HAP-1 (cell line): ENCODE results near the gene MYO16.

ENCODE experiments used
- DNase-seq, 2 experiments: peaks; one replicate each; pipeline ENCODE4 v3.0.0-alpha.2; 2016 to 2020; ENCODE audit warnings: low spot score in 2 of 2
- H3K27me3 ChIP-seq: fragments of 250-450 bp; sonication (Bioruptor Pico); 2 replicates; pipeline ENCODE4 v1.5.1; 2020; ENCODE audit warnings: low read depth, mild to moderate bottlenecking, moderate library complexity
- H3K36me3 ChIP-seq: fragments of 250-450 bp; sonication (Bioruptor Pico); replicated peaks from 2 replicates; pipeline ENCODE4 v1.5.1; 2020; ENCODE audit warnings: mild to moderate bottlenecking
- H3K4me1 ChIP-seq: fragments of 250-450 bp; sonication (Bioruptor Pico); 2 replicates; pipeline ENCODE4 v1.5.1; 2020; ENCODE audit warnings: mild to moderate bottlenecking
- H3K4me3 ChIP-seq: fragments of 250-450 bp; sonication (Bioruptor Pico); 2 replicates; pipeline ENCODE4 v1.5.1; 2020; ENCODE audit warnings: mild to moderate bottlenecking, moderate library complexity
- H3K9me3 ChIP-seq: fragments of 250-450 bp; sonication (Bioruptor Pico); 2 replicates; pipeline ENCODE4 v1.5.1; 2020; ENCODE audit warnings: mild to moderate bottlenecking, moderate library complexity
- in situ Hi-C: fragments of 300-500 bp; cut with MboI; formaldehyde crosslinking; loops from 3 replicates; pipeline ENCODE4 v1.14.3; 2020; ENCODE audit warnings: low sequenced_read_pairs, inconsistent platforms, mixed read lengths

MYO16 gene

GRCh38 chr13:108629181-108629752, at the start of gene MYO16:
Gene MYO16, plus strand, starts transcription at chr13:108629611. Its CDS starts 234 bp downstream, at chr13:108629845.
- Histone ChIP-seq H3K4me1 (no peaks in the 10 kb centered on the region), H3K4me3 (no peak within 1 kb of the TSS), H3K27me3 (no peaks in the 10 kb centered on the region), H3K9me3 (no peaks in the 10 kb centered on the region), H3K36me3 (no peaks in the 10 kb centered on the region)
- no peak for DNase-seq
- in situ Hi-C loops, result no loop called here

GRCh38 chr13:108586826-108587225, 42.6 kb upstream of the MYO16 start:
- in situ Hi-C loops, result no loop called here
- H3K4me1 ChIP-seq, result no peaks in the 10 kb centered on the region
- no peak overlapping the region for H3K4me3 ChIP-seq
- H3K9me3 ChIP-seq, result no peaks in the 10 kb centered on the region
- H3K36me3 ChIP-seq, result no peaks in the 10 kb centered on the region
- no peaks in the 10 kb centered on the region for H3K27me3 ChIP-seq
- no peak for DNase-seq

- DNase-seq, result no peak
- Histone ChIP-seq H3K36me3 (no peaks in the 10 kb centered on the region), H3K4me3 (no peak overlapping the region), H3K9me3 (no peaks in the 10 kb centered on the region), H3K27me3 (no peaks in the 10 kb centered on the region), H3K4me1 (no peaks in the 10 kb centered on the region)
- in situ Hi-C loops, result no loop called here
Observed at GRCh38 chr13:108588516-108588915, 40.9 kb upstream of the MYO16 start.

GRCh38 chr13:108594153-108594552, 35.3 kb upstream of the MYO16 start:
- Histone ChIP-seq H3K4me1 (no peaks in the 10 kb centered on the region), H3K9me3 (no peaks in the 10 kb centered on the region), H3K4me3 (no peak overlapping the region), H3K36me3 (no peaks in the 10 kb centered on the region), H3K27me3 (no peaks in the 10 kb centered on the region)
- DNase-seq, result no peak
- in situ Hi-C loops, result no loop called here

- Histone ChIP-seq H3K27me3 (no peaks in the 10 kb centered on the region), H3K9me3 (no peaks in the 10 kb centered on the region), H3K4me1 (no peaks in the 10 kb centered on the region), H3K4me3 (no peak overlapping the region), H3K36me3 (no peaks in the 10 kb centered on the region)
- DNase-seq, result no peak
- in situ Hi-C loops, result no loop called here
Observed at GRCh38 chr13:108595436-108596274, 33.8 kb upstream of the MYO16 start.

GRCh38 chr13:108597943-108598342, 31.5 kb upstream of the MYO16 start:
- H3K9me3 ChIP-seq, result no peaks in the 10 kb centered on the region
- no peaks in the 10 kb centered on the region for H3K36me3 ChIP-seq
- DNase-seq, result no peak
- no peak overlapping the region for H3K4me3 ChIP-seq
- no peaks in the 10 kb centered on the region for H3K27me3 ChIP-seq
- in situ Hi-C loops, result no loop called here
- no peaks in the 10 kb centered on the region for H3K4me1 ChIP-seq

- H3K4me3 ChIP-seq, result no peak overlapping the region
- in situ Hi-C loops, result no loop called here
- no peaks in the 10 kb centered on the region for H3K9me3 ChIP-seq
- no peaks in the 10 kb centered on the region for H3K4me1 ChIP-seq
- no peaks in the 10 kb centered on the region for H3K36me3 ChIP-seq
- no peaks in the 10 kb centered on the region for H3K27me3 ChIP-seq
- no peak for DNase-seq
Observed at GRCh38 chr13:108606424-108606823, 23.0 kb upstream of the MYO16 start.

- Histone ChIP-seq H3K4me1 (no peaks in the 10 kb centered on the region), H3K4me3 (no peak overlapping the region), H3K27me3 (no peaks in the 10 kb centered on the region), H3K9me3 (no peaks in the 10 kb centered on the region), H3K36me3 (no peaks in the 10 kb centered on the region)
- in situ Hi-C loops, result no loop called here
- no peak for DNase-seq
Observed at GRCh38 chr13:108609353-108609752, 20.1 kb upstream of the MYO16 start.

GRCh38 chr13:108610507-108610906, 18.9 kb upstream of the MYO16 start:
- Histone ChIP-seq H3K36me3 (no peaks in the 10 kb centered on the region), H3K9me3 (no peaks in the 10 kb centered on the region), H3K4me1 (no peaks in the 10 kb centered on the region), H3K4me3 (no peak overlapping the region), H3K27me3 (no peaks in the 10 kb centered on the region)
- DNase-seq, result no peak
- in situ Hi-C loops, result no loop called here

- Histone ChIP-seq H3K36me3 (no peaks in the 10 kb centered on the region), H3K9me3 (no peaks in the 10 kb centered on the region), H3K4me1 (no peaks in the 10 kb centered on the region), H3K27me3 (no peaks in the 10 kb centered on the region), H3K4me3 (no peak overlapping the region)
- in situ Hi-C loops, result no loop called here
- no peak for DNase-seq
Observed at GRCh38 chr13:108615241-108615640, 14.2 kb upstream of the MYO16 start.

- DNase-seq, result no peak
- H3K4me3 ChIP-seq, result no peak overlapping the region
- in situ Hi-C loops, result no loop called here
Observed at GRCh38 chr13:108618233-108618632, 11.2 kb upstream of the MYO16 start.

GRCh38 chr13:108621462-108621861, 7.9 kb upstream of the MYO16 start:
- H3K9me3 ChIP-seq, result no peaks in the 10 kb centered on the region
- no peak for DNase-seq
- no peaks in the 10 kb centered on the region for H3K27me3 ChIP-seq
- in situ Hi-C loops, result no loop called here
- H3K4me3 ChIP-seq, result no peak overlapping the region
- H3K36me3 ChIP-seq, result no peaks in the 10 kb centered on the region
- H3K4me1 ChIP-seq, result no peaks in the 10 kb centered on the region

More at GRCh38 chr13:108618233-108618632, 11.2 kb upstream of the MYO16 start:
- H3K27me3 ChIP-seq, result no peaks in the 10 kb centered on the region
- no peaks in the 10 kb centered on the region for H3K9me3 ChIP-seq
- H3K4me1 ChIP-seq, result no peaks in the 10 kb centered on the region
- no peaks in the 10 kb centered on the region for H3K36me3 ChIP-seq

- no peaks in the 10 kb centered on the region for H3K36me3 ChIP-seq
- in situ Hi-C loops, result no loop called here
- H3K4me1 ChIP-seq, result no peaks in the 10 kb centered on the region
- H3K27me3 ChIP-seq, result no peaks in the 10 kb centered on the region
- no peak for DNase-seq
- no peaks in the 10 kb centered on the region for H3K9me3 ChIP-seq
- H3K4me3 ChIP-seq, result no peak overlapping the region
Observed at GRCh38 chr13:108624108-108624507, 5.3 kb upstream of the MYO16 start.

GRCh38 chr13:108624979-108625378, 4.4 kb upstream of the MYO16 start:
- in situ Hi-C loops, result no loop called here
- H3K9me3 ChIP-seq, result no peaks in the 10 kb centered on the region
- H3K36me3 ChIP-seq, result no peaks in the 10 kb centered on the region
- H3K4me3 ChIP-seq, result no peak overlapping the region
- no peak for DNase-seq
- H3K27me3 ChIP-seq, result no peaks in the 10 kb centered on the region
- no peaks in the 10 kb centered on the region for H3K4me1 ChIP-seq
